T-cell (primary cell): ENCODE measurements around the gene FCSK. TPM values are rescaled to one million over a fixed set of nuclear protein-coding genes. Genes with fewer than 3 reads are reported as not detected.

Experiments used
- ATAC-seq, 4 experiments: fragments of 200-7000 bp in 3 of 4; fragments of 150-1000 bp in 1 of 4; cut with Tn5 transposase; replicated peaks in 1 of 4; 1 replicate in 3 of 4; 2 replicates in 1 of 4; pipeline ENCODE4 v1.10.0; 2021; ENCODE audit warnings: moderate library complexity in 3 of 4, mild to moderate bottlenecking in 2 of 4, moderate number of reproducible peaks in 1 of 4
- CTCF ChIA-PET, 2 donors: fragments of 300-600 bp; sonication (Branson Sonifier 250); formaldehyde crosslinking; loops; one replicate each; lab custom pipeline; 2022; ENCODE audit warnings: antibody characterized with exemption in 2 of 2; lab: Charles Lee
- POLR2A ChIA-PET, 2 donors: fragments of 300-600 bp; sonication (Branson Sonifier 250); formaldehyde crosslinking; loops; one replicate each; lab custom pipeline; 2022; ENCODE audit warnings: antibody characterized with exemption in 2 of 2; lab: Charles Lee
- DNase-seq, 35 experiments: peaks; one replicate each; pipeline versions ENCODE4 v3.0.0 to v3.0.0-alpha.2; 2013 to 2023
- H3K27ac ChIP-seq: one replicate; pipeline ENCODE4 v1.5.1; 2013; ENCODE audit warnings: low read length
- H3K27me3 ChIP-seq, 2 experiments: replicated peaks in 1 of 2; 1 replicate in 1 of 2; 2 replicates in 1 of 2; pipeline versions ENCODE4 v1.6.1 to v1.7.0; 2013; ENCODE audit warnings: low read length in 1 of 2, mixed read lengths in 1 of 2; ENCODE audit not compliant: control insufficient read depth in 2 of 2, insufficient read depth in 2 of 2; ENCODE audit errors: extremely low read depth in 1 of 2
- H3K36me3 ChIP-seq, 2 donors: 1 replicate in 1 of 2; 2 replicates in 1 of 2; pipeline versions ENCODE4 v1.6.1 to v1.7.0; 2013; ENCODE audit warnings: low read length in 1 of 2; ENCODE audit not compliant: control insufficient read depth in 2 of 2, insufficient read depth in 1 of 2; ENCODE audit errors: extremely low read depth in 1 of 2
- H3K4me1 ChIP-seq, 2 experiments: 1 replicate in 1 of 2; 2 replicates in 1 of 2; pipeline versions ENCODE4 v1.6.1 to v1.7.0; 2013; ENCODE audit warnings: low read length in 2 of 2, mixed read lengths in 1 of 2; ENCODE audit not compliant: insufficient read depth in 2 of 2, control insufficient read depth in 1 of 2; ENCODE audit errors: extremely low read depth in 1 of 2
- H3K4me3 ChIP-seq, 2 donors: 1 replicate in 1 of 2; 2 replicates in 1 of 2; pipeline versions ENCODE4 v1.5.1 to v1.7.0; 2013; ENCODE audit warnings: mild to moderate bottlenecking in 2 of 2, low read length in 1 of 2, moderate library complexity in 1 of 2; ENCODE audit not compliant: control insufficient read depth in 1 of 2; ENCODE audit errors: extremely low read depth in 1 of 2
- H3K9me3 ChIP-seq: 2 replicates; pipeline ENCODE4 v1.7.0; 2013
- H3K27ac Mint-ChIP-seq, 2 donors: one replicate each; pipeline ENCODE4 v1.8.0; 2020 to 2021; ENCODE audit warnings: mild to moderate bottlenecking in 2 of 2, mixed read lengths in 2 of 2
- H3K27me3 Mint-ChIP-seq, 2 donors: one replicate each; pipeline ENCODE4 v1.8.0; 2021 to 2022; ENCODE audit warnings: mixed read lengths in 2 of 2
- H3K36me3 Mint-ChIP-seq: one replicate; pipeline ENCODE4 v1.8.0; 2021; ENCODE audit warnings: mixed read lengths
- H3K4me1 Mint-ChIP-seq, 3 donors: one replicate each; pipeline ENCODE4 v1.8.0; 2020 to 2022; ENCODE audit warnings: mixed read lengths in 3 of 3, mild to moderate bottlenecking in 1 of 3
- H3K4me3 Mint-ChIP-seq, 3 donors: one replicate each; pipeline ENCODE4 v1.8.0; 2020 to 2022; ENCODE audit warnings: mild to moderate bottlenecking in 3 of 3, mixed read lengths in 3 of 3, moderate library complexity in 3 of 3
- H3K9me3 Mint-ChIP-seq, 3 donors: one replicate each; pipeline ENCODE4 v1.8.0; 2020 to 2022; ENCODE audit warnings: mixed read lengths in 3 of 3
- WGBS: methylation state at CpG from one replicate; pipeline ENCODE4 v1.1.5; 2013; ENCODE audit warnings: missing lambda C conversion rate; ENCODE audit not compliant: insufficient coverage; 5-methylcytosine and 5-hydroxymethylcytosine counted together
- total RNA-seq, 35 experiments: library from RNA in 6 of 35; stranded (reverse) in 6 of 35; fragments of 120-200 nt in 1 of 35; gene quantifications; one replicate each; pipeline versions ENCODE4 v1.2.1 to v1.2.4 and lab custom pipeline; 2013 to 2026

FCSK gene
- total RNA-seq, 5 donors from 2014 or later (not counting 1 experiment from before 2014, with no cell fraction given), result 28.7 to 43.4 (median 37.9) TPM

DNA sequence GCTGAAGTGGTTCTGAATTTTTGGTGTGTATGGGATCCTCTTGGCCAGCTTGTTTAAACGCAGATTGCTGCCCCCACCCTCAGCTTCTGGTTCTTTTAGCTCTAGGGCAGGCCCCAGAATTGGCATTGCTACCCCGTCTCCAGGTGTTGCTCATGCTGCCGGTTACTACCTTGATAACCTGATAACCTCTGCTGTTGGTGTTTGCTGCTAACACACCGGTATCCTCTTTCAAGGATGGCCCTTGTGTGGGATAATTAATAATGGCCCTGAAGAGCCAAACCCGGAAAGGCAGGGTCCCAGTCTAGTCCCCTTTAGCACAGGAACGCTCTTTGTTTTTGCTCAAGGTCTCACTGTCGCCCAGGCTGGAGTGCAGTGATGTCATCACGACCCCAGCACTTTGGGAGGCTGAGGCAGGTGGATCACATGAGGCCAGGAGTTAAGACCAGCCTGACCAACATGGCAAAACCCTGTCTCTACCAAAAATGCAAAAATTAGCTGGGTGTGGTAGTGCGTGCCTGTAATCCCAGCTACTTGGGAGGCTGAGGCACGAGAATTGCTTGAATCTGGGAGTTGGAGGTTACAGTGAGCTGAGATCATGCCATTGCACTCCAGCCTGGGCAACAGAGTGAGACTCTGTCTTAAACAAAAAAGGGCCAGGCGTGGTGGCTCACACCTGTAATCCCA is 14.2 kb upstream of the FCSK start:
- Mint-ChIP-seq H3K4me1 (peaks cover 27 to 36% (median 29%) of the 10 kb centered on the region in 3 donors), H3K36me3 (no peaks in the 10 kb centered on the region), H3K27me3 (no peaks in the 10 kb centered on the region), H3K4me3 (peak overlapping the region; percentile 92 to 96 (median 92)), H3K9me3 (no peaks in the 10 kb centered on the region), H3K27ac (peak overlapping the region in 1 of 2 donors; percentile 95)
- Histone ChIP-seq H3K9me3 (no peaks in the 10 kb centered on the region), H3K27me3 (no peaks in the 10 kb centered on the region), H3K4me3 (no peak overlapping the region), H3K4me1 (peaks cover 7 to 27% of the 10 kb centered on the region in 2 experiments), H3K27ac (no peak overlapping the region), H3K36me3 (peaks cover 0 to under 1% of the 10 kb centered on the region in 2 donors)
- 90% methylated on average over 8 of the region's 11 CpGs for WGBS
- ChIA-PET POLR2A (interaction anchor here in 1 of 2 donors (0.6 kb wide), 1 partner anchor 41 kb away, joined by 3 read pairs; no protein-coding TSS in a partner anchor), CTCF (interaction anchor here in 1 of 2 donors (1.2 kb wide), 1 partner anchor 59 kb away, joined by 4 read pairs; no protein-coding TSS in a partner anchor)
- DNase-seq, result no peak
- ATAC-seq, result no peak

GRCh38 chr16:70441406-70441990 is 12.9 kb upstream of the FCSK start:
- Histone ChIP-seq H3K9me3 (no peaks in the 10 kb centered on the region), H3K27me3 (no peaks in the 10 kb centered on the region), H3K27ac (no peak overlapping the region), H3K4me1 (peaks cover 7 to 26% of the 10 kb centered on the region in 2 experiments), H3K36me3 (no peaks in the 10 kb centered on the region), H3K4me3 (no peak overlapping the region)
- H3K36me3 Mint-ChIP-seq, result no peaks in the 10 kb centered on the region
- H3K27me3 Mint-ChIP-seq, result no peaks in the 10 kb centered on the region
- no peaks in the 10 kb centered on the region for H3K9me3 Mint-ChIP-seq
- CTCF ChIA-PET, result interaction anchor here in 1 of 2 donors (0.5 kb wide), 1 partner anchor 77 kb away, joined by 8 read pairs; no protein-coding TSS in a partner anchor
- H3K4me3 Mint-ChIP-seq, result peak overlapping the region in 2 of 3 donors; percentile 25 to 31
- 93% methylated on average over 2 of the region's 8 CpGs for WGBS
- H3K4me1 Mint-ChIP-seq, result peaks cover 19 to 31% (median 23%) of the 10 kb centered on the region in 3 donors
- POLR2A ChIA-PET, result no interaction called here
- DNase-seq (no peak), ATAC-seq (no peak)
- H3K27ac Mint-ChIP-seq, result no peak overlapping the region

GRCh38 chr16:70442344-70442743 is 12.1 kb upstream of the FCSK start:
- DNase-seq (no peak), ATAC-seq (no peak)
- H3K27ac Mint-ChIP-seq, result no peak overlapping the region
- Histone ChIP-seq H3K9me3 (no peaks in the 10 kb centered on the region), H3K4me3 (no peak overlapping the region), H3K36me3 (no peaks in the 10 kb centered on the region), H3K27ac (no peak overlapping the region), H3K27me3 (no peaks in the 10 kb centered on the region), H3K4me1 (peaks cover 7 to 19% of the 10 kb centered on the region in 2 experiments)
- CTCF ChIA-PET, result no interaction called here
- no peaks in the 10 kb centered on the region for H3K27me3 Mint-ChIP-seq
- H3K9me3 Mint-ChIP-seq, result no peaks in the 10 kb centered on the region
- H3K36me3 Mint-ChIP-seq, result no peaks in the 10 kb centered on the region
- no peak overlapping the region for H3K4me3 Mint-ChIP-seq
- POLR2A ChIA-PET, result no interaction called here
- 86% methylated on average over 3 of the region's 7 CpGs for WGBS
- H3K4me1 Mint-ChIP-seq, result peaks cover 11 to 23% (median 14%) of the 10 kb centered on the region in 3 donors

DNA sequence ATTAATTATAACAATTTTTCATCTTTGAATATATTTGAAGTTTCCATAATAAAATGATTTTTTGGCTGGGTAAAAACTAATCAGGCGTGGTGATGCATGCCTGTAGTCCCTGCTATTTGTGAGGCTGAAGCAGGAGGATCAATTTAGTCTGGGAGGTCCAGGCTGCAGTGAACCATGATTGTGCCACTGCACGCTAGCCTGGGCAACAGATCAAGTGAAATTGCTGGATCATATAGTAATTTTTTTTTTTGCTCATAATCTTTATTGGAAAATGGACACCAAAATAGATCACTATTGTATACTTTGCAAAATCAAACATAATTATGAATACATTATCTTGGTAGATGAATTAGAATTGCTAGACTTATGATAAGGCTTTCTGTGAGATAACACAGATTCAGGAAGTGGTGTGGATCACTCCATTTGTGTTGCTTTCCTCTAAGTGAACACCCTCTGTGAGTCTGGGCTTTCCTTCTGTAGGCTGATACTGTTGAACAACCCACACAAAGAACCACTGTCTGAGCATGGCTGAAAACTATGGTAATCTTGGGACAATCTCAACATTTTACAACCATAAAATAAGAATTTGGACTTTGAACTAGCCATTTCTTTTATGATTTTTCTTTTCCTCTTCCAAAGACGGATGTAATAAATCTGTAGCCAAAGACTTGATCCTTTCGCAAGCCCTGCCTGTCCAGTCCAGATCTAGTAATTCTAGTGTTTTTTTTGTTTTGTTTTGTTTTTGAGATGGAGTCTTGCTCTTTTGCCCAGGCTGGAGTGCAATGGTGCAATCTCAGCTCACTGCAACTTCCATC is 9.9 kb upstream of the FCSK start:
- Histone ChIP-seq H3K36me3 (no peaks in the 10 kb centered on the region), H3K27me3 (no peaks in the 10 kb centered on the region), H3K27ac (no peak overlapping the region), H3K4me3 (no peak overlapping the region), H3K9me3 (no peaks in the 10 kb centered on the region), H3K4me1 (peaks cover 0 to 6% of the 10 kb centered on the region in 2 experiments)
- Mint-ChIP-seq H3K36me3 (no peaks in the 10 kb centered on the region), H3K27ac (no peak overlapping the region), H3K4me1 (peaks cover 0 to 8% (median under 1%) of the 10 kb centered on the region in 3 donors), H3K27me3 (no peaks in the 10 kb centered on the region), H3K9me3 (no peaks in the 10 kb centered on the region), H3K4me3 (no peak overlapping the region)
- WGBS, result 86% methylated on average over 1 of the region's 4 CpGs
- POLR2A ChIA-PET, result no interaction called here
- no peak for DNase-seq
- no peak for ATAC-seq
- CTCF ChIA-PET, result no interaction called here

GRCh38 chr16:70448075-70448474 is 6.3 kb upstream of the FCSK start:
- Mint-ChIP-seq H3K4me1 (peaks cover 0 to 9% (median 6%) of the 10 kb centered on the region in 3 donors), H3K9me3 (no peaks in the 10 kb centered on the region), H3K36me3 (no peaks in the 10 kb centered on the region), H3K27ac (no peak overlapping the region), H3K27me3 (no peaks in the 10 kb centered on the region), H3K4me3 (no peak overlapping the region)
- H3K4me1 ChIP-seq, result no peaks in the 10 kb centered on the region
- H3K9me3 ChIP-seq, result no peaks in the 10 kb centered on the region
- ChIA-PET CTCF (no interaction called here), POLR2A (no interaction called here)
- H3K27ac ChIP-seq, result no peak overlapping the region
- no peak for ATAC-seq
- DNase-seq, result no peak
- H3K36me3 ChIP-seq, result no peaks in the 10 kb centered on the region
- H3K4me3 ChIP-seq, result no peak overlapping the region
- H3K27me3 ChIP-seq, result peaks cover 0 to 2% of the 10 kb centered on the region in 2 experiments
- 89% methylated on average over 5 of the region's 6 CpGs for WGBS
